Measurements from ENCODE around the gene SAMD7.
A peak's percentile ranks its signal among the peaks of the same experiment; 100 is the strongest.

SAMD7 gene, protein sequence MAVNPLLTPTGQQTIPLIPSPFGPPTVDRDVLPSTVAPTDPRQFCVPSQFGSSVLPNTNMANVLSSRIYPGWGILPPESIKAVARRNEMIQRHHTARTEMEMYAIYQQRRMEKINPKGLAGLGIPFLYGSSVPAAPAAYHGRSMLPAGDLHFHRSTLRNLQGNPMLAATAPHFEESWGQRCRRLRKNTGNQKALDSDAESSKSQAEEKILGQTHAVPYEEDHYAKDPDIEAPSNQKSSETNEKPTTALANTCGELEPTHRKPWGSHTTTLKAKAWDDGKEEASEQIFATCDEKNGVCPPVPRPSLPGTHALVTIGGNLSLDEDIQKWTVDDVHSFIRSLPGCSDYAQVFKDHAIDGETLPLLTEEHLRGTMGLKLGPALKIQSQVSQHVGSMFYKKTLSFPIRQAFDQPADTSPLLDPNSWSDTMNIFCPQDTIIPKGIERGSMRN

GRCh38 chr3:169911272-169911671 lies at the start of gene SAMD7:
TSS of gene SAMD7 (plus strand) at chr3:169911572. CDS start at chr3:169919499, 7,927 bp downstream.
- DNase-seq (ENCODE audit: low spot score): no peak
- in situ Hi-C loops (cut with MboI; ENCODE audit: low pct_unique_long_range_greater_than_20kb, low sequenced_read_pairs, unreplicated experiment): no loop called here
- TF ChIP-seq, protein P1, sequence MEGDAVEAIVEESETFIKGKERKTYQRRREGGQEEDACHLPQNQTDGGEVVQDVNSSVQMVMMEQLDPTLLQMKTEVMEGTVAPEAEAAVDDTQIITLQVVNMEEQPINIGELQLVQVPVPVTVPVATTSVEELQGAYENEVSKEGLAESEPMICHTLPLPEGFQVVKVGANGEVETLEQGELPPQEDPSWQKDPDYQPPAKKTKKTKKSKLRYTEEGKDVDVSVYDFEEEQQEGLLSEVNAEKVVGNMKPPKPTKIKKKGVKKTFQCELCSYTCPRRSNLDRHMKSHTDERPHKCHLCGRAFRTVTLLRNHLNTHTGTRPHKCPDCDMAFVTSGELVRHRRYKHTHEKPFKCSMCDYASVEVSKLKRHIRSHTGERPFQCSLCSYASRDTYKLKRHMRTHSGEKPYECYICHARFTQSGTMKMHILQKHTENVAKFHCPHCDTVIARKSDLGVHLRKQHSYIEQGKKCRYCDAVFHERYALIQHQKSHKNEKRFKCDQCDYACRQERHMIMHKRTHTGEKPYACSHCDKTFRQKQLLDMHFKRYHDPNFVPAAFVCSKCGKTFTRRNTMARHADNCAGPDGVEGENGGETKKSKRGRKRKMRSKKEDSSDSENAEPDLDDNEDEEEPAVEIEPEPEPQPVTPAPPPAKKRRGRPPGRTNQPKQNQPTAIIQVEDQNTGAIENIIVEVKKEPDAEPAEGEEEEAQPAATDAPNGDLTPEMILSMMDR (IDR thresholded peaks at IDR 0.05; ENCODE audit: extremely low read depth, insufficient read depth, missing control alignments): no peak

- TF ChIP-seq, protein P1 (IDR thresholded peaks at IDR 0.05; ENCODE audit: extremely low read depth, insufficient read depth, missing control alignments): no peak
- in situ Hi-C loops (cut with MboI; ENCODE audit: low pct_unique_long_range_greater_than_20kb, low sequenced_read_pairs, unreplicated experiment): no loop called here
- DNase-seq (ENCODE audit: low spot score): no peak
These were observed 49.5 kb upstream of the SAMD7 start for GRCh38 chr3:169861871-169862270.

- in situ Hi-C loops (cut with MboI; ENCODE audit: low pct_unique_long_range_greater_than_20kb, low sequenced_read_pairs, unreplicated experiment): no loop called here
- DNase-seq (ENCODE audit: low spot score): peak; percentile 51
- TF ChIP-seq, protein P1 (IDR thresholded peaks at IDR 0.05; ENCODE audit: extremely low read depth, insufficient read depth, missing control alignments): peak; percentile 86
These were observed 47.9 kb upstream of the SAMD7 start for GRCh38 chr3:169863458-169863899.

DNA sequence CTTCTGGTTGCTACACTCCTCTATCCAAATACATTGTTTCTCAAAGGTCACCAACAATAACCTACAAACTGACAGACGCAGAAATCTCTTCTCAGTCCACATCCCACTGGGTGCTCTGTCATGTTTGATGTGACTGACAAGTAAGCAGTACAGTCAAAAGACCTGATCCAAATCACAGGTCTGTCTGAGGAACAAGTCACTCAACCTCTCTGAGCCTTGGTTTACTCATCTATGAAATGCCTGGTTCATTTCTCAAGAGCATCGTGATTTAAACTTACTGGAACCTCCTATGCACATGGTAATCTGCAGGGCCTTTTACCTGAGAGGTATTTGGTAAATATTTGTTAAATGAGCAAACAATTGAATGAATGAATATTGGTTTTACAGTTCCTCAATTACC lies 47.1 kb upstream of the SAMD7 start:
- TF ChIP-seq, protein P1 (IDR thresholded peaks at IDR 0.05; ENCODE audit: extremely low read depth, insufficient read depth, missing control alignments): no peak
- in situ Hi-C loops (cut with MboI; ENCODE audit: low pct_unique_long_range_greater_than_20kb, low sequenced_read_pairs, unreplicated experiment): no loop called here

GRCh38 chr3:169865176-169865767 lies 46.1 kb upstream of the SAMD7 start:
- in situ Hi-C loops (cut with MboI; ENCODE audit: low pct_unique_long_range_greater_than_20kb, low sequenced_read_pairs, unreplicated experiment): no loop called here
- no peak for DNase-seq (ENCODE audit: low spot score)
- TF ChIP-seq, protein P1 (IDR thresholded peaks at IDR 0.05; ENCODE audit: extremely low read depth, insufficient read depth, missing control alignments): no peak

More for the DNA sequence above, 47.1 kb upstream of the SAMD7 start:
- DNase-seq (ENCODE audit: low spot score): no peak

- in situ Hi-C loops (cut with MboI; ENCODE audit: low pct_unique_long_range_greater_than_20kb, low sequenced_read_pairs, unreplicated experiment): no loop called here
- TF ChIP-seq, protein P1 (IDR thresholded peaks at IDR 0.05; ENCODE audit: extremely low read depth, insufficient read depth, missing control alignments): no peak
These were observed 43.7 kb upstream of the SAMD7 start for GRCh38 chr3:169867584-169868210.

More at GRCh38 chr3:169867584-169868210, 43.7 kb upstream of the SAMD7 start:
- DNase-seq (ENCODE audit: low spot score): no peak

Data from GM13977 (cell line).